GM21390 (cell line): ENCODE data around the gene FNDC7.
"Not testable (repeated sequence)": the region's sequence is repeated elsewhere in the genome, so short reads cannot be mapped to it uniquely, and the experiment has no call there.

Experiments used
- ATAC-seq: cut with Tn5 transposase; IDR thresholded peaks from one replicate; pipeline ENCODE4 v1.9.1; 2021; ENCODE audit not compliant: unreplicated experiment

FNDC7 gene, protein sequence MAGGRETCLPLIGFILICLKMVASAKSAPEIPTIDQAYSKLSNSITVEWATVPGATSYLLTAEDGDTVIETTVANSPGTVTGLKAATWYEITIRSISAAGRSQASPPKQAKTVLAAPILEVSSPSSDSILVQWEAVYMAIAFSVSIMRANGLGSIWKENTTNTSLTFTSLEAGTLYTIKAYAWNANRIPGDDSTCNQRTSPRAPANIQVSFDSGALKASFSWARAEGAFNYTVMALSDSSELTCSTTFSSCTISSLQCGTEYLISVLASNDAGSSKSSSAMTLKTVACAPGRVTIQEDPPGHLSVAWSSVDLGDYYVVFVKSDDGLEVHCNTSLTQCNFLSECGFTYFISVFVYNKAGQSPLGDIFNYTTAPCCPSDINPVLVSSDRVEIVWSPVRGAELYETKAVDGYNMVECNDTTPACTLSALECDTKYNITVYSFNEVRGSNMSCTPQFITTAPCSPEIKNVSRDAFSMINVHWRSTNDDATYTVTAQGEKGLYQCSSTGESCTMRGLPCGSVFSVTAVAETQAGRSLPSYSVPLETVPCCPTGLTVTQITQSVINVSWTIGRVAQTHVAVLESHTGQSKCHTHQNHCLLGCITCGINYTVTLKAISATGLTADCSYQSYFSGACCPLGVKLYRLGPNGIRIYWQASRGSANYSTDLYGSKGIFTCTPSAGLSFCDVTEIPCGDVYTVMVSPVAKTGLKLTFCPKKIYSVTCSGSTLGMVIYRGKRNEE

DNA sequence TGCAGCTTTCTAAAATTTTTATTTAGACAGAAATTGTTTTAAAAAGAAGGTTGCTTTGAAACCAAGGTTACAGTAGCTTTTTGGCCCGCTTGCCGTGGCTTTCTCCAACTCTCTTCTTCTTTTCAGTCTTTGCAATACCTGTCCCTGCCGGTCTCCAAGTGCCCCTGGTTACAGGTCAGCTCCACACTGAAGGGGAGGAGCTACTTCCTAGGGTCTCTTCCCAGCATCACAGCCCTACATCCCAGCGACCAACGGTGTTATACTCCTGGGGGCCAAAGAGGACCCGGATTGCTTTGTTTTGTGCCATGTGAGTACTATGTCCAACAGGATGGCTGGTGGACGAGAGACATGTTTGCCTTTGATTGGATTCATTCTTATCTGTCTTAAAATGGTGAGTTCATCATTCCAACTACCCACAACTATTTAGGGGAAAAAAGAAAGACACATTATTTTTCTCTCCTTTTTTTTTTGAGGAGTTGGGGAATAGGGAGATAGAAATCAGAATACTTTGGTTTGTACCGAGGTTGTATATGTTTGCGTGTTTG lies at the start of gene FNDC7:
FNDC7 (plus strand) TSS at position 303 of the 545 bp plus-strand sequence; CDS start at position 329, 26 bp downstream.
- ATAC-seq, result no peak

DNA sequence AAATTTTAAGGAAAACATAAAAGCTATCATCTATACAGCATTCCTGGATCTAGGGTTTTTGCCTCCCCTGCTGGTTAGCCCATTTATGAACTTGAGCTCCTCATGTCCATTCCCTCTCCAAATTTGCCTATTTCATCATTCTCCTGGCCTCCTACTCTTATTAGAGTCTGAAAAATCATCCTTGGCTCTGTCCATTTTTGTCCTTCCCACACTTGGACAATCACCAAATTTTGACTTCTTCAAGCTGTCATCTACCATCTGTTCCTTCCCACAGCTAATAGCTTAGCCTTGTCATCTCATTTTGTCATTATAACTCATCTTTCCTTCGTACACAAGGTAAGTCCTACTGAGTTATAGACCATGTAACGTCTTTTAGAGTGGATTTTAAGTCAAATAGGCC lies 49.6 kb upstream of the FNDC7 start:
- no peak for ATAC-seq

DNA sequence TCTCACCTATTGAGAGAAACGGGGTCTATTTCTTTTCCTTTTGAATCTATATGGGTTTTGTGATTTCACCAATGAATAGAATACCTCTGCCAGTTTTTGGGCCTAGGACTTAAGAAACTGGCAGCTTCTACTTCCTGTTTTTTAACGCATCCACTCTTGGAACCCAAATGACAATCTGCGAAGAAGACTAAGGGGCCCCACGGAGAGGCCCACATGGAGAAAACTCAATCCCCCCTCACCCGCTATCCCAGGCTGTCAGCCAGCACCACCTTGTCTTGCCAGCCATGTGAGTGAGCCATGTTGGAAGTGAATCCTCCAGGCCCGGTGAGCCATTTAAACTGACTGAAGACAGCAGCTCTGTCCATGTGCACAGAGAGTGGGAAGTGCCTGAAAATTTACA lies 48.2 kb upstream of the FNDC7 start:
- no peak for ATAC-seq

DNA sequence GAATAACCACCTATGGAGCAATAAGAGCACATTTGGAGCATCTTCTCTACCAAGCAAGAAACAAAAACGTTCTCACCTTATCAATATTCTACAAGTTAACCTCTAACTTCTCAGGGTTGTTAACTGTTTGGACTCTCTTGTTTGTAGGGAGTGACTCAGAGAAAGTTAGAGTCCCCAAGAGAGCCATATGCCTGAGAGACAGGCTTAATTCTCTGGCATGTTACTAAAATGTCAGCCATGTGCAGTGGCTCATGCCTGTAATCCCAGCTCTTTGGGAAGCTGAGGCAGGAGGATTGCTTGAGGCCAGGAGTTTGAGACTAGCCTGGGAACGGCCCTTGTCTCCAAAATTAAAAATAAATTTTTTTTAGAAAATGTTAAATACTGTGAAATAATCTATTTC lies 47.6 kb upstream of the FNDC7 start:
- no peak for ATAC-seq

GRCh38 chr1:108665771-108666170 lies 46.9 kb upstream of the FNDC7 start:
- no peak for ATAC-seq

DNA sequence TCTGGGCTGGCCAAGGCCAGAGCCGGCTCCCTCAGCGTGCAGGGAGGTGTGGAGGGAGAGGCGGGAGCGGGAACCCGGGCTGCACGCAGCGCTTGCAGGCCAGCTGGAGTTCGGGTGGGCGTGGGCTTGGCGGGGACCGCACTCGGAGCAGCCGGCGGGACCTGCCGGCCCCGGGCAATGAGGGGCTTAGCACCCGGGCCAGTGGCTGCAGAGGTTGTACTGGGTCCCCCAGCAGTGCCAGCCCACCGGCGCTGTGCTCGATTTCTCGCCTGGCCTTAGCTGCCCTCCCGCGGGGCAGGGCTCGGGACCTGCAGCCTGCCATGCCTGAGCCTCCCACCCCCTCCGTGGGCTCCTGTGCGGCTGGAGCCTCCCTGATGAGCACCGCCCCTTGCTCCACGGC lies 45.3 kb upstream of the FNDC7 start:
- not testable (repeated sequence) for ATAC-seq

GRCh38 chr1:108668777-108669176 lies 43.9 kb upstream of the FNDC7 start:
- ATAC-seq, result no peak

DNA sequence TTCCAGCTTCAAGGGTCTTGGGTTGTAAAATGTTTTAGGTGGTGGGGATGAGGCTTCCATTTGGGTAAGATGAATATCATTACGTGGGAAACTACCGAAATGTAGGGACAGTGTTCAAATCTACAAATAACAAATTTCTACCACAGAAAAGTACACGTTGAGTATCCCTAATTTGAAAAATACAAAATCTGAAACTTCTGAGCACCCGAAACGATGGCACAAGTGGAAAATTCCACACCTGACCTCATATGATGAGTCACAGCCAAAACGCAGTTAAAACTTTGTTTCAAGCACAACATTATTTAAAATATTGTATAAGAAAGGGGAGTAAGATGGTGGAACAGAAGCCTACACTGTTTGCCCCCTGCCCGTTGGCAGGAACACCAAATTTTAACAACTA lies 43.0 kb upstream of the FNDC7 start:
- ATAC-seq, result no peak

GRCh38 chr1:108670131-108670773 lies 42.5 kb upstream of the FNDC7 start:
- no peak for ATAC-seq

- no peak for ATAC-seq
Measured at GRCh38 chr1:108671143-108671542, 41.6 kb upstream of the FNDC7 start.

GRCh38 chr1:108678706-108679105 lies 34.0 kb upstream of the FNDC7 start:
- no peak for ATAC-seq

GRCh38 chr1:108679586-108680213 lies 33.0 kb upstream of the FNDC7 start:
- ATAC-seq, result no peak

DNA sequence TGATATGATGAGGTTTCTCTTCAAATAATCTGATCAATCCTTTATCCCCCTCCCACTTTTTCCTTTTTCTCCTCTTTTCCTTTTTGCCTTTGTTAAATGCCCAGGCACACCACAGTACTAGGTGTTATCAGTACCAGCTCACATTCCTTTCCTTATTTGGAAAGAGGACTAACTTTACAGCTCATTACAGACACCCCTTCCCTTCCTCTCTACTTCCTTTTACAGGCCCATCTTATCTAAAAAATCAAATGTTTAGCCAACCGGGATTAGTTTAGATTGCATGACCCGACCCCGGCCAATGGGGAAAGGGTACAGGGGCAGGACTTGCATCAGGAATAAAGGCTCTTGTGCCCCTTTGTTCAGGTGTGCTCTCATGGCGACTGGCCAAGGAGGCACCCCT lies 31.0 kb upstream of the FNDC7 start:
- ATAC-seq, result not testable (repeated sequence)

DNA sequence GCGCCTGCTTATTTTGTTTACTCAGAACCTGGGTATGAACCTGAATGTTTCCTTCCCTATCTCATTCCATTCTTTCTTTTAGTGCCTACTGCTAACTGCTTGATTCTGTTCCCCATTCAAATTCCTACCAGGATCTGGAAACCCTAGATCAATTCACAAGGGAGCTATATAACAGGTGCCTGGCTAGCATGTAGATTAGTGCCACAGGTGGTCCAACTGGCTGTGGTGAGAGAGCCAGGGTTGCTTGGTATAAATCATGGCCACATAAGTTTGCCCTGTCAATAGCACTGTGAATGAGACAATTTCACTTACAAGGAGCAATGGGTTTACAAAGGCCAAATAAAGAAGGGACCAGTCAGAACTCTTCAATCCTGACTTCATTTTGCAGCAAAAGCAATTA lies 27.2 kb upstream of the FNDC7 start:
- ATAC-seq, result no peak

DNA sequence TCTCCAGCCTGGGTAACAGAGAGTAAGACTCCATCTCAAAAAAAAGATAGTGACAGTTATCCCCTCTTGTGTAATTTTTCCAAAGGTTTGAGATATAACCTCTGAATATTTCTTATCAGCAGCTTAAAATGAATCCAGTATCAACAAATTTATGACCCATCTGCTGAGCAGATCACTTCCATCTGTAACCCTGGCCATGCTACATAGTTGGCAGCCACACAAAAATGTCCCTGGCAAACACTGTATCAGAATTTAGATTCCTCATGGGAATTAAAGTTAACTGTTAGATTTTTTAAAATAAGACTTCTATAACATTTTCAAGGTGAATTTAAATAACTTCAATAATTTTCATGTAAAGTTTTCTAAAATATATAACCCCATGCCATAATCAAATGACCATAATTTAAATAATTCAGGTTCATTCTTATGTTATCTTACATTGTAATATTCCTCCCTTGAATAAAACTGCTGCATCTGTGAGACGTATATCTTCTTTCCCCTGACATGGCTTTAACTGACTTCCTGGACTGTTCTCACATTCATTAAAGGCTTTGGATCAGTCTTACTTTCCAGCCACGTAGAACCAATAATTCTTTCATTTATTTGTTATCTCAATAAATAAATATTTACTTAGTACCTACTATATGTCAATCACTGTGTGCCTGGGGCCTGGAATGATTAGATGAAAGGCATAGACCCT lies 25.9 kb upstream of the FNDC7 start:
- ATAC-seq, result no peak

GRCh38 chr1:108691128-108691941 lies 21.4 kb upstream of the FNDC7 start:
- no peak for ATAC-seq

GRCh38 chr1:108691942-108692723 lies 20.6 kb upstream of the FNDC7 start, which contains the start of gene PRPF38B:
Gene PRPF38B, plus strand, starts transcription at chr1:108692310. Its CDS starts 282 bp downstream, at chr1:108692592.
- ATAC-seq, result peak; percentile 88

DNA sequence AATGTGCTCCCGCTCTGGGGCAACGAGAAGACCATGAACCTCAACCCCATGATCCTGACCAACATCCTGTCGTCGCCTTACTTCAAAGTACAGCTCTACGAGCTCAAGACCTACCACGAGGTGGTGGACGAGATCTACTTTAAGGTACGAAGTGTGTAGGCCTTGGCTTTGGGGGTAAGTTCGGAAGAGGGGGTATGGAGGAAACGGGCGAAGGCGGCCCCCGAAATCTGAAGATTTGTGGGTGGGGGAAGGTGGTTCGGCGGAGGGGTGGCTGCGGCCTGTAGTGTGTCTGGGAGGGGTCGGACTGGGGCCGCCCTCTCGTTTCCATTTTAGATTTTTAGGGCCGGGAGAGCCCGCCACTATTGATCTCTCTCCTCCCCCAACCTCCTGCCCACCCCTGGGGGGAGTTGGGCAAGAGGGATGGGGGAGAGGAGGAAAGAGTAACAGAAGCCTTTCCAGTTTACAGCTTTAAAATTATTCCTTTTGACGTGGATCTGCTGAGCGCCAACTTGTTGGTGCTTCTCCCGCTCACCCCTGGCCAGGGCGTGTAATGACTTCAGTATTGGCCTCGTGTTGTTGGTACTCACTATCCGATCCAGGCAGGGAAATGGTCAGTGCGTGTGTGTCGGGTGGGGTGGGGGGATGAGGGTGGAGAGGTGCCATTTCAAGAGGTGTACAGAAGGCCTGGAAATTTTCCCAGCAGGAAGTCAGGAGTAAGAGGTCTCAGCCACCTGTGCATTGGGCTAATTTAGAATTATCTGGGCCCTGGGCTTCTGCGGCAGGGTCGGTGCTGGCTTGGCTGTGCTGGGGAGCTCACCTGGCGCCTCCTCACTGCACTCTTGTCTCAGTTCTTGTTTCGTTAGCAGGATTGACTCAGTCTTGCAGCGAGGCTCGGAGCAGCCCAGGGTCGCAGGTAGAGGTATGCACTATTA lies 19.7 kb upstream of the FNDC7 start:
- ATAC-seq, result peak; percentile 67
